Activated effector memory CD4-positive, alpha-beta T cell treated with anti-CD3 and anti-CD28 coated beads, Interleukin-2, amount 50 U/mL, for 16 hours (primary cell): ENCODE data around the gene NOXO1.
"Not testable (repeated sequence)": the region's sequence is repeated elsewhere in the genome, so short reads cannot be mapped to it uniquely, and the experiment has no call there.

Experiments used
- DNase-seq: peaks from one replicate; pipeline ENCODE4 v3.0.0-alpha.2; 2020

The NOXO1 gene, protein sequence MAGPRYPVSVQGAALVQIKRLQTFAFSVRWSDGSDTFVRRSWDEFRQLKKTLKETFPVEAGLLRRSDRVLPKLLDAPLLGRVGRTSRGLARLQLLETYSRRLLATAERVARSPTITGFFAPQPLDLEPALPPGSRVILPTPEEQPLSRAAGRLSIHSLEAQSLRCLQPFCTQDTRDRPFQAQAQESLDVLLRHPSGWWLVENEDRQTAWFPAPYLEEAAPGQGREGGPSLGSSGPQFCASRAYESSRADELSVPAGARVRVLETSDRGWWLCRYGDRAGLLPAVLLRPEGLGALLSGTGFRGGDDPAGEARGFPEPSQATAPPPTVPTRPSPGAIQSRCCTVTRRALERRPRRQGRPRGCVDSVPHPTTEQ

DNA sequence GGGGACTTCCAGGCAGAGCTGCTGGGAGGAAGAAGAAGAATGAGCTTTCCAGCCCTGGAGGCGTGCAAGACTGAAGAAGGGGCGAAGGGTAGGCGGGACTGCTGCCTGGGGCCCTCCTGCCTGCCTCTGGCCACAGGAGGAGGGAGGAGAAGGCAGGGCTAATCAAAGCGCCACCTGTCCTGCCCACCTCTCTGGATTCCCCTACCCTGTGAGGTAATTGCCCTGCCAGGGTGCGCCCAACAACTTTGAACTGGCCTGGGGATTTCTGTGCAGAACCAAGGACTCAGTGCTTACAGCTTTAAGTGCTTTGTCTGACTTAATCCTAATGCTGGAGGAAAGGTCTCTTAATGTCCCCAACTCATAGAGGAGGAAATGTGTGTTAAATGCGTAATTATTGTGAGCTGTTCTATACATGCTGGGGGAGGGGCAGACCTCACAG lies at the start of gene NOXO1:
TSS of gene NOXO1 (minus strand) at position 72 of the 439 bp plus-strand sequence. CDS start 290 bp downstream, outside the sequence.
- no peak for DNase-seq

DNA sequence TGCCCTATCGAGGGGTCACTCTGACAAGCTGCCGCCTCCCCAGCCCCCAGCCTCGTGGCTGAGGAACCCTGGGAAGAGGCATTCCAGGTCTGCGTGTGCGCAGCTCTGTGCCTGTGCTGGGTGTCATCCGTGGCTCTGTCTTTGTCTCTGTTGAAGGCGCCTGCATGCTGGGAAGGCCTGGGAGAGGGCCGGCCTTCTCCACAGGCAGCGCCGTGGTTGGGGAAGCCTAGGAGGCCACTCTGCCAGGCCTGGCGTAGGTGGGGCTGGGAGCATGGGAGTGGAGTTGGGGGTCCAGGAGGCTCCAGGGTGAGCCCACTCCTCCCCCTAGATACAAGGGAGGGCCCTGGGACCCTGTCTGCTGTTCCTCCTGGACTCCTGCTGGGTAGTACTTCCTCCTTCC lies 48.8 kb upstream of the NOXO1 start:
- DNase-seq: no peak

DNA sequence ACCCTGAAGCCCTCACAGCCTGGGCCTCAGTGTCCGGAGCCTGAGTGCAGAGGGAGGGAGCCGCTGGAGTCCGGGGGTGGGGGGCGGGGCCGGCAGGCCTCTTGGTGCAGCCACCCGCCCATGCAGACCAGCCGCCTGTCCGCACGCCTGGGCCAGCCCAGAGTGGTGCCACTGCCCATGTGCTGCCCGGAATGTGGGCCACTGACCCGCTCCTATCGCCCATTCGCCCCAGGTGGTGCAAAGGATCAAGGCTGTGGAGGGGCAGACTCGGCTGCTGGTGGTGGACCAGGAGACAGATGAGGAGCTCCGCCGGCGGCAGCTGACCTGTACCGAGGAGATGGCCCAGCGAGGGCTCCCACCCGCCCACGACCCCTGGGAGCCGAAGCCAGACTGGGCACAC lies 48.1 kb upstream of the NOXO1 start:
- DNase-seq: no peak

GRCh38 chr16:2028620-2029220 lies 47.5 kb upstream of the NOXO1 start:
- DNase-seq: no peak

- DNase-seq: no peak
Measured at GRCh38 chr16:2028146-2028545, 46.9 kb upstream of the NOXO1 start.

GRCh38 chr16:2027024-2028010 lies 46.0 kb upstream of the NOXO1 start:
- peak; percentile 71 for DNase-seq

DNA sequence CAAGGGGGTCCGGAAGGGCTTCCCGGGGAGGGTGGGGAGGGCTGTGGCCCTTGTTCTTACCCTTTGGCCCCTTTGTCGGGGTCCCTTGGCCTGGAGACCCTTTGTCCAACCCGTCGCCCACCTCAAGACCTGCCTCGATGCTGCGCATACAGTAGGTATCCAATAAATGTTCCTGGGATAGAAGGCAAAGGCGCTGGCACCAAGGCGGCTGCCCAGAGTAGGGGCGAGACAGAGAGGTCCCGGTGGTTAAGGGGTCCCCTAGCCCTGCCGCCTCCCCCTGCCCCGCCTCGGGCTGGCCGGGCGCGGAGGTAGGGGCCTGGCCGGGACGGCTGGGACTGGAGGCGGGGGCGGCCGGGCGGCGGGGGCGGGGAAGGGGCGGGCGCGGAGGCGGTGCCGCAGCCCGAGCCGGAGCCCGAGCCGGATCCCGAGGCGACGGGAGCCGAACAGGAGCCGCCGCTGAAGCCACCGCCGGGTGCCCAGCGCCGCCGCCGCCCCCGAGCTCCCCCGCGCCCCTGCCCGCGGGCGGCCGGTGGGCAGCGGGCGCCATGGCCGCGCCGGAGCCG lies 45.3 kb upstream of the NOXO1 start, which contains the start of gene NHERF2:
TSS of gene NHERF2 (plus strand) at position 442 of the 563 bp plus-strand sequence. CDS start at position 546, 104 bp downstream.
- DNase-seq: peak; percentile 75

- DNase-seq: no peak
Measured at GRCh38 chr16:2025878-2026460, 44.7 kb upstream of the NOXO1 start.

DNA sequence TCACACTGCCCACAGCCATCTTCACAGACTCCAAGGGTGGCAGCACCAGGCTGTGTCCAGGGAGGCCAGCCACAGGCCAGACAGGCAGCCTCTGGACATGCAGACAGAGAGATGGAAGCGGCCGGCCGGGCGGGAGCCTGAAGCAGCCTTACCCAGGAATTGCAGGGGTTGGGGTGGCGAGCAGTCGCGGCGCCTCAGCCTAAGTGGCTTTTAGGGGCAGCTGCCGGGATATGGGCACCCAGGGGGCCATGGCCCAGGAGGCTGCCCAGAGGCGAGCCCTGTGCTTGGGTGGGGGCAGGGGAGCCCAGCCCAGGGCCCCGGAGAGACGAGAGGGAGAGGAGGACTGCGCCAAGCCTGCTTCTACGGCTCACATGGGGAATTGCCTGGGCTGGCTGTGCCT lies 44.0 kb upstream of the NOXO1 start:
- no peak for DNase-seq

DNA sequence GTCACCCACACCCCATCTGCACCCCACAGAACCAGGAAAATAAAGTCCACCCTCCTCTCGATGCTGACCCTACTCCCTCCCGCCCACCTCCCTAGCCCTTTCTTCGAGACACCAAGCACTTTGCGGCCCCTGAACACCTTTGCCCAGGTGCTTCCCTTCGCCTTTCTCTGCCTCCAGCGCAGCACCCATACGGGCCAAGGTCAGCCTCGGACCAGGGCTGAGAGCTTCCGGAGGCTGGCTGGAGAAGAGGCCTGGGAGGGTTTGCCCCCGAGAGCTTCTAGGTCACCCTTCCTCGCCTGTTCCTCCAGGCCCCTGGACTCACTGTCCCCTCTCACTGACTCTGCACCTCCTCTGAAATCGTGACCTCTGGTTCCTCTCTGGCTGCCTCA lies 42.8 kb upstream of the NOXO1 start:
- no peak for DNase-seq

DNA sequence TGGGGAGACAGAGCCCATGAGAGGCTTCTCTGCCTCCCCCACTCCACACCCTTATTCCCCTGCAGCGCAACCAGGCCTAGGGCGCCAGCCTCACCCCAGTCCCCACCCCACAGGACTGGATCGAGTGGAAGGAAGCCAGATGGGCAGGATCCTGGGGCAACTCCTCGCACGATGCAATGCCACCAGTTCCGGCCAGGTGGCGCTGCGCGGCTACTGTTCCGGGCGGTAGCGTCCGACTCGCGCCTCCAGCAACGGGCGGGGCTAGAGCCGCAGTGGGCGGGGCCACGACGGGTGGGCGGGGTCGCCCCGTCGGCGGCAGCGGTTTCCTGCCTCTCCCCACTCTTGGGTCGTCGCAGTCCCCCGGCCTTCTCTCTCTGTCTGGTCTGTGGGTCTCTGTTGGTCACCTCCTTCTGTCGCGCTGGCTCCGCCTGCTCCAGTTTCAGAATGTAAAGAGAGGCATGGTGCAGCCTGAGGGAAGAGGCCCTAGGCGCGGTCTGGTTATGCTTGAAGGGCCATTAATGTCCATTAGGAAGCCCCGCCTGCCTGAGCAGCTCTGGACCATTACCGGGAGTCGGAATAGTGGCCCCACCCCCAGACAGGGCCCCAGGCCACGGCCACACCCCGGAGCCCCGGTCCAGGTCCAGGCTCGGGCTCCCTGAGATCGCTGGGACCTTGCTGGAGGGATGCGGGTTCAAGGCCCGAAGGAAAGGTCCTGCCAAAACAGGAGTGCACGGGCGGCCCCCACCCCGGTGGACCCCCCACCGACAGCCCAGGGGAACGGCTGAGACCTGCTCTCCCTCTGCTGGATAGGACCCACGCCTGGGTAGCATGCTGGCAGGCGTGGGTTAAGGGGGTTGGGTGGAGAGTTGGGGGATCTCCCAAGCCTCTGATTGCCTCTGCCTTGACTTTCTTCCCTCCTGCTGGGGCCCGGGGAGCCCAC lies 42.1 kb upstream of the NOXO1 start:
- DNase-seq: peak; percentile 98

- DNase-seq: no peak
Measured at GRCh38 chr16:2022723-2023091, 41.4 kb upstream of the NOXO1 start.

DNA sequence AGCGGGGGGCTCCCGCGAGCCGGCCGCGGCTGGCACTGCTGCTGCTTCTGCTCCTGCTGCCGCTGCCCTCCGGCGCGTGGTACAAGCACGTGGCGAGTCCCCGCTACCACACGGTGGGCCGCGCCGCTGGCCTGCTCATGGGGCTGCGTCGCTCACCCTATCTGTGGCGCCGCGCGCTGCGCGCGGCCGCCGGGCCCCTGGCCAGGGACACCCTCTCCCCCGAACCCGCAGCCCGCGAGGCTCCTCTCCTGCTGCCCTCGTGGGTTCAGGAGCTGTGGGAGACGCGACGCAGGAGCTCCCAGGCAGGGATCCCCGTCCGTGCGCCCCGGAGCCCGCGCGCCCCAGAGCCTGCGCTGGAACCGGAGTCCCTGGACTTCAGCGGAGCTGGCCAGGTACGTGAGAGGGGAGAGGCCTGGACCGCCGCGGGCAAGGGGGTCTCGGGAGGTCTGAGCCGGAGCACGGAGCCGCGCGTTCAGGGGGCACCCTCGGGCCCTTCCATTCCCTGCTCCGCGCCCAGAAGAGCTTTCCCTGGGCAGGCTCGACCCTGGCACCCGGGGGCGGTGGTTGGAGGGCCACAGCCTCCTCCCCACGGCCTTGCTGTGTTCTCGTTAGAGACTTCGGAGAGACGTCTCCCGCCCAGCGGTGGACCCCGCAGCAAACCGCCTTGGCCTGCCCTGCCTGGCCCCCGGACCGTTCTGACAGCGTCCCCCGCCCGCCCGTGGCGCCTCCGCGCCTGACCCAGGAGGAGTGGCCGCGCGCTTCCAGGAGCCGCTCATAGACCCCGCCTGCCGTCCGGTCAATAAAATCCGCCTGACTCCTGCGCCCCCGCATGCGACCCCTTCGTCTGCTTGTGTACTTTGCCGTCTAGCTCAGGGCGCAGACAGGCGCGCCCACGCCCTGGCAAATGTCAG lies 38.9 kb upstream of the NOXO1 start:
- no peak for DNase-seq

DNA sequence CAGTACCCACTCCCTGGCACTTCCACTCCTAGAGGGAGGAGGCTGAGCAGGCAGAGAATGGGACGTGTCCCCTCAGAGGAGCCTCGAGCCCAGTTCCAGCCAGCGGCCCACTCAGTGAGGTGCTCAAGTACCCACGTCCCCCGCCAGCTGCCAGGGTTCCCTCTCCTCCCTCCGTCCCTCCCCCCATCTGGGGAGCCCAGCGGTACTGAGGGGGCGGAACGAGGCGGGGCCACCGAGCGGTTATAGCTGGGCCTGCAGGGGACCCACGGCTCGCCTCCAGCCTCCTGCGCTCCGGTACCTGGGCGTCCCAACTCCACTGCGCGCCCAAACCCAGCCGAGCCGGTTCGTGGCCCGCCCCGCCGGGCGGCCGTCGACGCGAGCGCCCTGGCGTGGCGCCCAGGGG lies 38.2 kb upstream of the NOXO1 start, which contains the start of gene NPW:
TSS of gene NPW (plus strand) at position 268 of the 403 bp plus-strand sequence.
- DNase-seq: peak; percentile 74

DNA sequence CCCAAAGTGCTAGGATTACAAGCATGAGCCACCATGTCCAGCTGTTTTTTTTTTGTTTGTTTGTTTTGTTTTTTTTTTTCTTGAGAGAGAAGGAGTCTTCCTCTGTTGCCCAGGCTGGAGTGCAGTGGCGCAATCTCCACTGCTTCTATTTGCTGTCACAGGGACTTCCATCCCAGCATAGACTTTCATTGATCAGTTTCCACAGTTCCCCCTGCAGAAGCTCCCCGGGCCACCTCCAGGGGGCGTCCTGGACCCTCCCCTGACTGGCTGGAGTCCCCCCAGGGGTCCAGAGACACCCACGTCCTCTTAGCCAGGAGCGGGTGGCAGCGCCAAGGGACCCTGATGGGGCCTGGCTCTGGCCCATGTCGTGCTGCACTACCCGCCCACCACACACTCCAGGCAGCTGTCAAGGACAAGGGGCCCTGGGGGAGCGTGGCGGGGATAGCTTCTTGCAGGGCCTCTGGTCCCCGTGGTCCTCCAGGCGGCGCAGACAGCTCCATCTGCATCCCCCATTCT lies 35.2 kb upstream of the NOXO1 start:
- DNase-seq: peak; percentile 72

- no peak for DNase-seq
Measured at GRCh38 chr16:2015947-2016208, 34.6 kb upstream of the NOXO1 start.

DNA sequence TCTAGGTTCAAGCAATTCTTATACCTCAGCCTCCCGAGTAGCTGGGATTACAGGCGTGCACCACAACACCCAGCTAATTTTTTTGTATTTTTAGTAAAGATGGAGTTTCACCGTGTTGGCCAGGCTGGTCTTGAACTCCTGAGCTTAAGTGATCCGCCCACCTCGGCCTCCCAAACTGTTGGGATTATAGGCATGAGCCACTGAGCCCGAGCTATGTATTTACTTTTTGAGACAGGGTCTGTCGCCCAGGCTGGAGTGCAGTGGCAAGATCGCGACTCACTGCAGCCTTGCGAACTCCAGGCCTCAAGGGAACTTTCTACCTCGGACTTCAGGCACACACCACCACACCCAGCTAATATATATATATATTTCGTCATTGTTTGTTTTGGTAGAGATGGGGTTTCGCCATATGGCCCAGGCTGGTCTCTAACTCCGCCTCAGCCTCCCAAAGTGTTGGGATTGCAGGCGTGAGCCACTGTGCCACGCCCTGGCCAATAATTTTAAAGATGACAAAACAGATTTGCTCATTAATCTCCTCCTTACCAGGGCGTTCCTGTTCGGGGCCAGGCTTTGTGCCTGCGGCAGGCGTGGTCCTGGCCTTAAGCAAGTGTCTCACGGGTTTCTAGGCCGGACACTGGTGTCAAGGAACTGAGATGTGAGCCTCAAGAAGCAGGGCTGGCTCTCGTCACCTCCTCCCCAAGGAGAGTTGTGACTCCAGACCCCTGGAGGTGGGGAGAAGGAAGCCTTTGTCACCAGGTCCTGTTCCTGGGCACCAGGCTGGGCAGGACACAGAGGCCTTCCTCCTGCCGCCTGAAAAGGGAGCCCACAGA lies 34.1 kb upstream of the NOXO1 start:
- no peak for DNase-seq

DNA sequence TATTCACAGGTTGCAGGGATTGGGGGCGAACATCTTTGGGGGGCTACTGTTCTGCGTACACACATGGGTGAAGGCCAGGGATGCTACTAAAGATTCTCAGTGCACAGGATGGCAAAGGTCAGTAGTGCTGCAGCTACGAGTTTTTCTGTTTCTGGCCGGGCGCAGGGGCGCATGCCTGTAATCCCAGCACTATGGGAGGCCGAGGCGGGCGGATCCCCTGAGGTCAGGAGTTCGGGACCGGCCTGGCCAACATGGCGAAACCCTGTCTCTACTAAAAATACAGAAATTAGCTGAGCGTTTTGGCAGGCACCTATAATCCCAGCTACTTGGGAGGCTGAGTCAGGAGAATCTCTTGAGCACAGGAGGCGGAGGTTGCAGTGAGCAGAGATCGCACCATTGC lies 32.3 kb upstream of the NOXO1 start:
- no peak for DNase-seq

GRCh38 chr16:2011726-2012125 lies 30.5 kb upstream of the NOXO1 start:
- DNase-seq: not testable (repeated sequence)
